Stomach (tissue), 9 donors: ENCODE measurements around the gene MAMLD1. TPM values are rescaled to one million over a fixed set of nuclear protein-coding genes. Genes with fewer than 3 reads are reported as not detected.

Experiments used
- DNase-seq, 2 donors: peaks; one replicate each; pipeline versions ENCODE4 v3.0.0 to v3.0.0-alpha.2; 2013 to 2019
- H3K27ac ChIP-seq, 5 donors: fragments of 200-600 bp in 4 of 5; sonication (generic) in 4 of 5; one replicate each; pipeline ENCODE4 v1.5.1; 2013 to 2019; ENCODE audit warnings: mild to moderate bottlenecking in 1 of 5, moderate library complexity in 1 of 5
- H3K27me3 ChIP-seq, 3 donors: fragments of 200-600 bp; sonication (generic); one replicate each; pipeline ENCODE4 v1.5.1; 2017 to 2019; ENCODE audit warnings: mixed run types in 1 of 3
- H3K36me3 ChIP-seq, 4 donors: fragments of 200-600 bp; sonication (generic); 1 replicate in 3 of 4; 2 replicates in 1 of 4; pipeline ENCODE4 v1.5.1; 2016 to 2019
- H3K4me1 ChIP-seq, 4 donors: fragments of 200-600 bp; sonication (generic); one replicate each; pipeline ENCODE4 v1.5.1; 2016 to 2019
- H3K4me3 ChIP-seq, 4 donors: fragments of 200-600 bp; sonication (generic) in 3 of 4; one replicate each; pipeline ENCODE4 v1.5.1; 2016 to 2019; ENCODE audit warnings: mild to moderate bottlenecking in 1 of 4
- H3K9me3 ChIP-seq, 4 donors: fragments of 200-600 bp; sonication (generic); one replicate each; pipeline ENCODE4 v1.5.1; 2016 to 2019
- CTCF ChIP-seq, 7 experiments: fragments of 450-650 bp in 4 of 7; fragments of 200-600 bp in 3 of 7; sonication (generic) in 3 of 7; IDR thresholded peaks; one replicate each; pipeline ENCODE4 v1.5.1; 2016 to 2019; ENCODE audit warnings: antibody characterized with exemption in 7 of 7, control low read depth in 2 of 7, mild to moderate bottlenecking in 1 of 7
- EP300 ChIP-seq: sonication (generic); formaldehyde crosslinking; IDR thresholded peaks from one replicate; pipeline ENCODE4 v1.6.1; 2017; ENCODE audit warnings: antibody characterized with exemption
- POLR2A ChIP-seq, 4 donors: fragments of 450-650 bp; IDR thresholded peaks; one replicate each; pipeline ENCODE4 v1.6.1; 2016; ENCODE audit warnings: antibody characterized with exemption in 4 of 4, control low read depth in 2 of 4, mild to moderate bottlenecking in 1 of 4, moderate library complexity in 1 of 4
- POLR2AphosphoS5 ChIP-seq, 3 donors: sonication (generic); formaldehyde crosslinking; IDR thresholded peaks; one replicate each; pipeline ENCODE4 v1.6.1; 2016; ENCODE audit warnings: antibody characterized with exemption in 3 of 3
- WGBS, 5 donors: extraction: QIAGEN DNeasy Blood & Tissue Kit in 3 of 5; methylation state at CpG; one replicate each; pipeline versions ENCODE4 v1.1.5 to v1.1.7; 2013 to 2018; 5-methylcytosine and 5-hydroxymethylcytosine counted together
- intact Hi-C: fragments of 100-400 bp; cut with DNase I; formaldehyde crosslinking; loops from one replicate; pipeline ENCODE4 v1.15.1; 2023; ENCODE audit warnings: low total_unique reads
- polyA plus RNA-seq, 3 donors: library from polyadenylated mRNA; stranded (reverse); fragments of 200-250 nt; gene quantifications; one replicate each; pipeline ENCODE4 v1.2.3, GENCODE V29; 2013
- total RNA-seq, 5 donors: library from RNA; depleted of rRNA; stranded (reverse); fragments of >200 nt; gene quantifications; one replicate each; pipeline versions ENCODE4 v1.1.0 to v1.2.3, GENCODE V29; 2014 to 2016
- donor health status: healthy with polysubstance abuse.
- donor health status: Bipolar disorder and iron deficiency.
- donor health status: healthy.

The MAMLD1 gene
- total and polyA plus RNA-seq, 8 donors, result 0.73 to 6.4 (median 1.7) TPM; not detected in 1

GRCh38 chrX:150355913-150356312, 7.2 kb upstream of the MAMLD1 start:
- Histone ChIP-seq H3K9me3 (no peaks in the 10 kb centered on the region), H3K27ac (no peak overlapping the region), H3K4me3 (no peak overlapping the region), H3K36me3 (no peaks in the 10 kb centered on the region), H3K4me1 (peaks cover 0 to under 1% (median 0%) of the 10 kb centered on the region in 4 donors), H3K27me3 (no peaks in the 10 kb centered on the region)
- intact Hi-C loops, result no loop called here
- no peak for TF ChIP-seq POLR2AphosphoS5 (IDR thresholded peaks at IDR 0.05)
- no peak for TF ChIP-seq CTCF (IDR thresholded peaks at IDR 0.05)
- no peak for TF ChIP-seq POLR2A (IDR thresholded peaks at IDR 0.05)
- no peak for TF ChIP-seq EP300
- 60 to 83% (median 76%) methylated on average over 3 of the region's 3 CpGs for WGBS, 5 donors
- no peak for DNase-seq

GRCh38 chrX:150357790-150358189, 5.3 kb upstream of the MAMLD1 start:
- DNase-seq, result no peak
- TF ChIP-seq POLR2AphosphoS5 (IDR thresholded peaks at IDR 0.05) (no peak), EP300 (no peak), CTCF (IDR thresholded peaks at IDR 0.05) (no peak), POLR2A (IDR thresholded peaks at IDR 0.05) (no peak)
- peaks cover 0 to 4% (median 0%) of the 10 kb centered on the region in 4 donors for H3K9me3 ChIP-seq
- H3K36me3 ChIP-seq, result no peaks in the 10 kb centered on the region
- peaks cover 0 to 15% (median 14%) of the 10 kb centered on the region in 3 donors for H3K27me3 ChIP-seq
- no peak overlapping the region for H3K27ac ChIP-seq
- WGBS, 5 donors, result 30 to 100% (median 67%) methylated on average over 1 of the region's 1 CpG; no CpG with 5 or more reads in 1 of the 5 donors
- no peak overlapping the region for H3K4me3 ChIP-seq
- intact Hi-C loops, result no loop called here
- peaks cover 0 to 17% (median 13%) of the 10 kb centered on the region in 4 donors for H3K4me1 ChIP-seq

GRCh38 chrX:150358651-150359050, 4.5 kb upstream of the MAMLD1 start:
- H3K4me3 ChIP-seq, result no peak overlapping the region
- H3K9me3 ChIP-seq, result peaks cover 0 to 5% (median 0%) of the 10 kb centered on the region in 4 donors
- H3K4me1 ChIP-seq, result peaks cover 0 to 18% (median 14%) of the 10 kb centered on the region in 4 donors
- peaks cover 0 to 22% (median 19%) of the 10 kb centered on the region in 3 donors for H3K27me3 ChIP-seq
- DNase-seq, result no peak
- no peaks in the 10 kb centered on the region for H3K36me3 ChIP-seq
- 82 to 96% (median 94%) methylated on average over 3 of the region's 3 CpGs for WGBS, 5 donors
- intact Hi-C loops, result no loop called here
- TF ChIP-seq CTCF (IDR thresholded peaks at IDR 0.05) (no peak), EP300 (no peak), POLR2A (IDR thresholded peaks at IDR 0.05) (no peak), POLR2AphosphoS5 (IDR thresholded peaks at IDR 0.05) (no peak)
- H3K27ac ChIP-seq, result no peak overlapping the region

- H3K27ac ChIP-seq, result no peak overlapping the region
- no peak for TF ChIP-seq EP300
- no peak for TF ChIP-seq POLR2AphosphoS5 (IDR thresholded peaks at IDR 0.05)
- no peak for TF ChIP-seq CTCF (IDR thresholded peaks at IDR 0.05)
- TF ChIP-seq POLR2A (IDR thresholded peaks at IDR 0.05), result no peak
- no peaks in the 10 kb centered on the region for H3K36me3 ChIP-seq
- peaks cover 0 to 28% (median 25%) of the 10 kb centered on the region in 3 donors for H3K27me3 ChIP-seq
- H3K4me1 ChIP-seq, result peaks cover 0 to 35% (median 14%) of the 10 kb centered on the region in 4 donors
- peaks cover 0 to 5% (median 0%) of the 10 kb centered on the region in 4 donors for H3K9me3 ChIP-seq
- no peak for DNase-seq
- H3K4me3 ChIP-seq, result no peak overlapping the region
- intact Hi-C loops, result no loop called here
- 73 to 95% (median 86%) methylated on average over 5 of the region's 5 CpGs for WGBS, 5 donors
Observed at GRCh38 chrX:150360331-150360730, 2.8 kb upstream of the MAMLD1 start.
